GM20000 (cell line): ENCODE data around the gene WSCD2.

Experiments
- DNase-seq: peaks from one replicate; pipeline ENCODE4 v3.0.0; 2012; ENCODE audit warnings: low spot score
- TF ChIP-seq, protein P1 (sequence below): IDR thresholded peaks from 2 replicates; pipeline ENCODE4 v1.5.1; 2012; ENCODE audit warnings: mild to moderate bottlenecking, control low read depth; ENCODE audit errors: extremely low read depth, missing control alignments

Gene WSCD2

DNA sequence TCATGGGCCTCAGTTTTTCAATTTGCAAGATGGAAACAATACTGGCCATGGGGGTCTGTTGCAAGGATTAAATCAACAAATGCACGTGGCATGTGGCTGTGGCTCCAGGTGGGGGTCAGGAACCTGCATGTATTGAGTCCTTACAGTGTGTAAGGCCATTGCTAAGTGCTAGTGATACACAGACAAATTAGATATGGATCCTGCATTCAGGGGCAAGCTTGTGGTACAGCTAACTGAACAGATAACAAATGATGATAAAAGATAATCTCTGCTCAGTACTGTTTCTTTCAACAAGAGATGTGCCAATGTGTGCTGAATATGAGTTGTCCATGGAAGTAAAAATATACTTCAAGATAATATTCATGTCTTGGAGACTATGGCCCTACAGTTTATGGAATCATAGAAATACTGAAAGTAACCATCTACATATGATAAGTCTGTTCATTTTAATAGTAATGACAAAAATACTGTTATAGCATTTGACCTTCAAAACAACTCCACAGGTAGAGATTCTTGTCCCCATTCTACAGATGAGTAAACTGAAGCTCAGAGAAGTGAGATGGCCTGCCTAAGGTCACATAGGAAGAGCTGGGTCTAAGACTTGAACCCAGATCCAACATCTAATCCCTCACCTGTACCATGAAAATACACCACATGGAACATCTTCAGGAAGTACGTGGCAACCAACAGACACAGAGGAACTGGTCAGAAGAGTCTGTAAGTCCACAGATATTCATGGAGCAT is 7.2 kb upstream of the WSCD2 start:
- DNase-seq, result no peak
- TF ChIP-seq, protein P1, sequence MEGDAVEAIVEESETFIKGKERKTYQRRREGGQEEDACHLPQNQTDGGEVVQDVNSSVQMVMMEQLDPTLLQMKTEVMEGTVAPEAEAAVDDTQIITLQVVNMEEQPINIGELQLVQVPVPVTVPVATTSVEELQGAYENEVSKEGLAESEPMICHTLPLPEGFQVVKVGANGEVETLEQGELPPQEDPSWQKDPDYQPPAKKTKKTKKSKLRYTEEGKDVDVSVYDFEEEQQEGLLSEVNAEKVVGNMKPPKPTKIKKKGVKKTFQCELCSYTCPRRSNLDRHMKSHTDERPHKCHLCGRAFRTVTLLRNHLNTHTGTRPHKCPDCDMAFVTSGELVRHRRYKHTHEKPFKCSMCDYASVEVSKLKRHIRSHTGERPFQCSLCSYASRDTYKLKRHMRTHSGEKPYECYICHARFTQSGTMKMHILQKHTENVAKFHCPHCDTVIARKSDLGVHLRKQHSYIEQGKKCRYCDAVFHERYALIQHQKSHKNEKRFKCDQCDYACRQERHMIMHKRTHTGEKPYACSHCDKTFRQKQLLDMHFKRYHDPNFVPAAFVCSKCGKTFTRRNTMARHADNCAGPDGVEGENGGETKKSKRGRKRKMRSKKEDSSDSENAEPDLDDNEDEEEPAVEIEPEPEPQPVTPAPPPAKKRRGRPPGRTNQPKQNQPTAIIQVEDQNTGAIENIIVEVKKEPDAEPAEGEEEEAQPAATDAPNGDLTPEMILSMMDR, result no peak

DNA sequence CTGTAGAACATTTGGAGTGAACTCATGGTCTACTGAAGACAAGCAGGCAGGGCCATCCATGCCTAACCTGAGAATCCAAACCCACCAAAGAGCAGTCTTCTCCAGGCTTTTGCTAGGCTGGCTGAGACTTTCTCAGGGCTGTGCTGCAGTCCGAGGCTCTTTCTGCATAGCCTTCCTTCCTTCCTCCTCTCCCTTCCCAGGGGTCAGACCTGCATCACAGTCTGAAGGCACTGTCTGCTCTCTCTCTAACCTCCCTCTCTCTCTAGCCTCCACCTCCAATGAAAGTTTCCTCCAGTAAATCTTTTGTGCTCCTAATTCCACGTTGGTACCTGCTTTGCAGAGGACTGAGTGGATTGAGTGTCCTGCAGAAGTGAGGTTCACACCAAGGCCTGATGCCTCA is 6.4 kb upstream of the WSCD2 start:
- TF ChIP-seq, protein P1, result no peak

DNA sequence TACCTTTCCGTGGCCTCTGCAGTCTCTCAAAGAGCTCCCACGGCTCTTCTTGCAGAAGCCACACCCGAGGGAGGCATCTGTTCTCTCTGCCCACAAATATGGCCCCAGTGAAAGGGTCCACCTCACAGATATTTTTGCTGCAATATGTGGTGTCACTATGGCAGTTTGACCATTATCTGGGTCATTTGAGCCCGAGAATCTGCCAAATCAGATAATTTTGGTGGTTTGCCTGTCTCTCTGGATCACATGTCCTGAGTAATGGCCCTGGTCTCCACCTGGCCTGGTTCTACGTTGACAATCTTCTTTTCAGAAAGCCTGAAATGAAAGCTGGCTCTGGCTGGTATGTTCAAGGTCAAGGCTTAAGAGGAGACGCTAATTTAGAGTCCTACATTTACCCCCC is 5.7 kb upstream of the WSCD2 start:
- TF ChIP-seq, protein P1, result no peak
- DNase-seq, result no peak

More for the DNA sequence above, 6.4 kb upstream of the WSCD2 start:
- no peak for DNase-seq

DNA sequence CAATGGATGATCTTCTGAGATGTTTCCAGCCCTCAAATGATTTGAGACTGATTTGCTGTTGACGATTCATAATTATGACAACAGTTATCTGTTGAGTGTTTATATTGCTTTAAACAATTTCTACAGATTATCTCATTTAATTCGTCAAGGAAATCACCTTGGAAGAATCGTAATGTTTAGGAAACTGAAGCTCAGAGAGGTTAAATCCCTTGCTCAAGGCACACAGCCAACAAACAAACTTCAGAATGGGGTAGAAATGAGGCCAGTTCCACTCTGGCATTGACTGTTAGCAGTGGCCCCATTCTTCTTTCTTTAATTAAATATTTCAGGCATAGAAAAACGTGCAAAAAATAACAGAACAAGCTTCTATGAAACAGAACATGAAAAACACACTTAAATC is 4.0 kb upstream of the WSCD2 start:
- TF ChIP-seq, protein P1, result no peak
- no peak for DNase-seq

DNA sequence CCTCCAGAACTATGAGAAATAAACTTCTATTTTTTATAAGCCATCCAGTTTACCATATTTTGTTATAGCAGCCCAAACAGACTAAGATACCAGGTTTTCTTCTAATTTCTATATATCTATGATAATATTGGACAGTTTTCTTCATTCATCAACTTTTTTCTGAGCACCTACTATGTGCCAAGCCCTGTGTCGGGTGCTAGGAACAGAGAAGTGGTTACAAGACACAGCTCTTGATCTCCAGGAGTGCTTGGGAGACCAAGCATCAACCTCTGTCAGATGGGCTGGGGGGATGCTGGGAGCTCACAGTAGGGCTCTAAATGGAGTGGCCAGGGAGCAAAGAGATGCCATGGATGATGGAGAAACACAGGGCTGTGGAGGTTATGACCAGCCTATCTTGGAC is 2.9 kb upstream of the WSCD2 start:
- TF ChIP-seq, protein P1, result no peak
- no peak for DNase-seq

DNA sequence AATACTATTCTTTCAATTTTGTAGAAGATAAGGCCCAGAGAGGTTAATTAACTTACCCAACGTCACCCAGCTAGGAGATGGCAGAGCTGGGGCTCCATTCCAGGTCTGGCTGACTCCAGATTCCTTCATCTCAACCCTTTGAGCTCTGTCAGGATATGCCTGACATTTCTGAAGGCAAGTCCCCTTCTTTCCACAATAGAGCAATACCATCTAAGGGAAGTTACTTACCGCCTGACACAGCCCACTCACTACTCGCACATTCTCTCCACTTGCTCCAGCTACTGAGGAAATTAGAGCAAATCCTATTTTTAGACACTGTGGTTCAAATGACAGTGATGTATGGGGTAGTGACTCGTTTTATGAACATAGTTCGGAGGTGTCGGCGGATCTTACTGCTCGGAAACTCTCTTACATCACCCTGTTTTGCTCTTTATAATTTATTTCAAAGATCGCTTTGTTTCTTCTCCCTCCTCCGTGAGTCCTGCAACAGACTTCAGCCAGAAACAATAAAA is 2.0 kb upstream of the WSCD2 start:
- TF ChIP-seq, protein P1, result no peak
- no peak for DNase-seq

DNA sequence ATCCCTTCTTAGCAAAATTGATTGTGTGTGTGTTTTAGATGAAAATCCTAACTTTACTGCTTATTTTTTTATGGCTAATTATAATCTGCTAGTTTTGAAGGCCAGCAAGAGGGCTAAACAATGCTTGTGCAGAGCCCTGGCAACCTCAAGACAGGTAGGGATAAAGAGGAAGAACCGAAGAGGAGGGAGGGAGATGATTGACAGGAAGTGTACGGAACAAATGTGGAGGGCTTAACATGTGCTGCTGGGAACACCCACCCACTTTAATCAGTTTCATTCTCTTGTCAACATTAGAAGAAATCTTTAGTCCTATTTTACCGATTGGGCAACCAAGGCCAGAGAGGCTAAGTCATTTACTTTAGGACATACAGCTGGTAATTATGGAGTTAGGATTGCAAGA is 1.4 kb upstream of the WSCD2 start:
- TF ChIP-seq, protein P1, result no peak
- no peak for DNase-seq
